NOMO-1 treated with dmso at 0.1 percent for 144 hours (cell line): ENCODE data around the gene SRP72.
A peak's percentile ranks its signal among the peaks of the same experiment; 100 is the strongest.

Experiments used
- DNase-seq: peaks from one replicate; lab custom pipeline; 2025; ENCODE audit not compliant: unreplicated experiment; lab: John Stamatoyannopoulos, UW

SRP72 gene

GRCh38 chr4:56540826-56541225 lies 73.4 kb downstream of the SRP72 start:
- DNase-seq: no peak

GRCh38 chr4:56544573-56545131 lies 77.2 kb downstream of the SRP72 start:
- DNase-seq: peak; percentile 76

GRCh38 chr4:56550642-56551041 lies 83.2 kb downstream of the SRP72 start:
- no peak for DNase-seq

GRCh38 chr4:56551516-56551915 lies 84.1 kb downstream of the SRP72 start:
- DNase-seq: no peak

GRCh38 chr4:56552273-56552672 lies 84.9 kb downstream of the SRP72 start:
- no peak for DNase-seq
